CD4-positive, alpha-beta T cell (primary cell): ENCODE measurements around the gene SCAI. TPM values are rescaled to one million over a fixed set of nuclear protein-coding genes. Genes with fewer than 3 reads are reported as not detected.

Source experiments
- ATAC-seq: fragments of 200-7000 bp; cut with Tn5 transposase; one replicate; pipeline ENCODE4 v1.10.0; 2022; ENCODE audit warnings: mild to moderate bottlenecking; ENCODE audit not compliant: poor library complexity
- CTCF ChIA-PET: fragments of 350-600 bp; sonication (Branson Sonifier 250); formaldehyde crosslinking; loops from one replicate; lab custom pipeline; 2021; ENCODE audit warnings: antibody characterized with exemption, inconsistent platforms; lab: Charles Lee
- POLR2A ChIA-PET: fragments of 350-600 bp; sonication (Branson Sonifier 250); formaldehyde crosslinking; loops from one replicate; lab custom pipeline; 2021; ENCODE audit warnings: antibody characterized with exemption, inconsistent platforms; lab: Charles Lee
- DNase-seq, 14 experiments: peaks; one replicate each; pipeline ENCODE4 v3.0.0-alpha.2; 2013 to 2020; ENCODE audit warnings: mixed read lengths in 2 of 14
- H3K27ac ChIP-seq, 2 donors: one replicate each; pipeline versions ENCODE4 v1.5.1 to v1.7.0; 2013; ENCODE audit warnings: low read length in 2 of 2, low read depth in 1 of 2, mild to moderate bottlenecking in 1 of 2
- H3K27me3 ChIP-seq, 2 experiments: 1 replicate in 1 of 2; 2 replicates in 1 of 2; pipeline versions ENCODE4 v1.6.1 to v1.7.0; 2013; ENCODE audit warnings: low read length in 2 of 2, control low read depth in 1 of 2, mild to moderate bottlenecking in 1 of 2, moderate library complexity in 1 of 2; ENCODE audit not compliant: insufficient read depth in 2 of 2, control insufficient read depth in 1 of 2
- H3K36me3 ChIP-seq: one replicate; pipeline ENCODE4 v1.6.1; 2013; ENCODE audit warnings: low read length, control low read depth; ENCODE audit not compliant: insufficient read depth
- H3K4me1 ChIP-seq: one replicate; pipeline ENCODE4 v1.6.1; 2013; ENCODE audit warnings: low read length, control low read depth; ENCODE audit not compliant: insufficient read depth
- H3K4me3 ChIP-seq: one replicate; pipeline ENCODE4 v1.5.1; 2013; ENCODE audit warnings: mild to moderate bottlenecking, low read length, moderate library complexity
- H3K9me3 ChIP-seq, 2 experiments: 1 replicate in 1 of 2; 2 replicates in 1 of 2; pipeline versions ENCODE4 v1.6.1 to v1.7.0; 2013; ENCODE audit warnings: low read length in 2 of 2, mild to moderate bottlenecking in 2 of 2, control low read depth in 1 of 2, moderate library complexity in 1 of 2; ENCODE audit not compliant: control insufficient read depth in 1 of 2, insufficient read depth in 1 of 2
- H3K27ac Mint-ChIP-seq: one replicate; pipeline ENCODE4 v1.8.0; 2020; ENCODE audit warnings: mixed read lengths
- H3K27me3 Mint-ChIP-seq: one replicate; pipeline ENCODE4 v1.8.0; 2021; ENCODE audit warnings: mixed read lengths
- H3K36me3 Mint-ChIP-seq: one replicate; pipeline ENCODE4 v1.8.0; 2021; ENCODE audit warnings: low read depth, mixed read lengths
- H3K4me1 Mint-ChIP-seq: one replicate; pipeline ENCODE4 v1.8.0; 2021; ENCODE audit warnings: low read depth, mixed read lengths
- H3K4me3 Mint-ChIP-seq: one replicate; pipeline ENCODE4 v1.8.0; 2020; ENCODE audit warnings: mild to moderate bottlenecking, mixed read lengths
- H3K9me3 Mint-ChIP-seq: one replicate; pipeline ENCODE4 v1.8.0; 2020; ENCODE audit warnings: mixed read lengths
- CTCF ChIP-seq: fragments of 200-600 bp; IDR thresholded peaks from one replicate; pipeline ENCODE4 v1.8.0; 2022; ENCODE audit warnings: antibody characterized with exemption, mild to moderate bottlenecking
- intact Hi-C, 2 experiments: fragments of 100-400 bp; cut with DNase I in 1 of 2; cut with micrococcal nuclease in 1 of 2; formaldehyde crosslinking; loops; one replicate each; pipeline versions ENCODE4 v1.15.1 to v1.9.0; 2023 to 2025; cut with DNase I, micrococcal nuclease
- total RNA-seq, 174 experiments: library from RNA in 2 of 174; stranded (reverse) in 2 of 174; gene quantifications; one replicate each; pipeline ENCODE4 v1.2.3 and lab custom pipeline; 2021 to 2026

SCAI gene
- total RNA-seq, 2 experiments from 2014 or later = 11.6 to 13.4 TPM

GRCh38 chr9:125099816-125100215 is 43.5 kb downstream of the SCAI start:
- no peak for TF ChIP-seq CTCF
- ChIA-PET CTCF (no interaction called here), POLR2A (no interaction called here)

GRCh38 chr9:125095821-125096443 is 47.4 kb downstream of the SCAI start:
- H3K4me1 Mint-ChIP-seq = peaks cover 20% of the 10 kb centered on the region
- ATAC-seq = no peak
- no peaks in the 10 kb centered on the region for H3K27me3 ChIP-seq
- intact Hi-C loops = no loop called here
- ChIA-PET POLR2A (no interaction called here), CTCF (no interaction called here)
- H3K4me1 ChIP-seq = no peaks in the 10 kb centered on the region
- H3K4me3 ChIP-seq = no peak overlapping the region
- H3K36me3 ChIP-seq = no peaks in the 10 kb centered on the region
- H3K9me3 Mint-ChIP-seq = no peaks in the 10 kb centered on the region
- no peak overlapping the region for H3K27ac Mint-ChIP-seq
- no peaks in the 10 kb centered on the region for H3K27me3 Mint-ChIP-seq
- H3K4me3 Mint-ChIP-seq = no peak overlapping the region
- H3K27ac ChIP-seq = no peak overlapping the region
- TF ChIP-seq CTCF = no peak
- H3K36me3 Mint-ChIP-seq = peaks cover 35% of the 10 kb centered on the region
- DNase-seq = no peak
- H3K9me3 ChIP-seq = peaks cover 0 to 5% of the 10 kb centered on the region in 2 experiments

More at GRCh38 chr9:125099816-125100215, 43.5 kb downstream of the SCAI start:
- peaks cover 43% of the 10 kb centered on the region for H3K4me1 Mint-ChIP-seq
- no peak overlapping the region for H3K4me3 Mint-ChIP-seq
- peaks cover 17% of the 10 kb centered on the region for H3K36me3 Mint-ChIP-seq
- H3K27ac ChIP-seq = no peak overlapping the region
- intact Hi-C loops = no loop called here
- peaks cover 0 to 5% of the 10 kb centered on the region in 2 experiments for H3K9me3 ChIP-seq
- no peak overlapping the region for H3K4me3 ChIP-seq
- H3K9me3 Mint-ChIP-seq = no peaks in the 10 kb centered on the region
- ATAC-seq (no peak), DNase-seq (no peak)
- H3K4me1 ChIP-seq = no peaks in the 10 kb centered on the region
- no peaks in the 10 kb centered on the region for H3K27me3 Mint-ChIP-seq
- no peaks in the 10 kb centered on the region for H3K27me3 ChIP-seq
- H3K27ac Mint-ChIP-seq = no peak overlapping the region
- H3K36me3 ChIP-seq = no peaks in the 10 kb centered on the region

GRCh38 chr9:125091121-125091520 is 52.2 kb downstream of the SCAI start:
- peaks cover 30% of the 10 kb centered on the region for H3K4me1 Mint-ChIP-seq
- H3K4me1 ChIP-seq = no peaks in the 10 kb centered on the region
- no peak overlapping the region for H3K4me3 Mint-ChIP-seq
- POLR2A ChIA-PET = no interaction called here
- H3K27ac ChIP-seq = no peak overlapping the region
- H3K4me3 ChIP-seq = no peak overlapping the region
- no peak for DNase-seq
- no peak for TF ChIP-seq CTCF
- H3K9me3 Mint-ChIP-seq = no peaks in the 10 kb centered on the region
- H3K36me3 Mint-ChIP-seq = peaks cover 29% of the 10 kb centered on the region
- no peaks in the 10 kb centered on the region for H3K36me3 ChIP-seq
- intact Hi-C loops = no loop called here
- no peak for ATAC-seq
- H3K9me3 ChIP-seq = no peaks in the 10 kb centered on the region
- no peaks in the 10 kb centered on the region for H3K27me3 Mint-ChIP-seq
- CTCF ChIA-PET = no interaction called here
- H3K27me3 ChIP-seq = no peaks in the 10 kb centered on the region
- H3K27ac Mint-ChIP-seq = no peak overlapping the region
